CD14-positive monocyte (primary cell): ENCODE data around the gene TSPAN32. TPM values are rescaled to one million over a fixed set of nuclear protein-coding genes. Genes with fewer than 3 reads are reported as not detected.
A peak's percentile ranks its signal among the peaks of the same experiment; 100 is the strongest.

Experiments used
- DNase-seq, 3 donors: peaks; one replicate each; pipeline ENCODE4 v3.0.0-alpha.2; 2011 to 2022
- H2AFZ ChIP-seq: 2 replicates; pipeline ENCODE4 v1.6.0; 2012; ENCODE audit warnings: mild to moderate bottlenecking, low read depth, low read length, inconsistent platforms; ENCODE audit not compliant: insufficient read depth, poor library complexity, severe bottlenecking
- H3K27ac ChIP-seq, 2 donors: 1 replicate in 1 of 2; 2 replicates in 1 of 2; pipeline ENCODE4 v1.5.1; 2012 to 2013; ENCODE audit warnings: low read length in 2 of 2, control low read depth in 1 of 2, inconsistent platforms in 1 of 2, low read depth in 1 of 2, mild to moderate bottlenecking in 1 of 2
- H3K27me3 ChIP-seq, 2 donors: one replicate each; pipeline versions ENCODE4 v1.6.0 to v1.6.1; 2011 to 2013; ENCODE audit warnings: low read length in 2 of 2; ENCODE audit not compliant: control insufficient read depth in 2 of 2, insufficient read depth in 2 of 2
- H3K36me3 ChIP-seq, 2 donors: replicated peaks in 1 of 2; 1 replicate in 1 of 2; 2 replicates in 1 of 2; pipeline versions ENCODE4 v1.5.1 to v1.6.1; 2012 to 2013; ENCODE audit warnings: low read length in 2 of 2, control low read depth in 1 of 2, inconsistent platforms in 1 of 2, mild to moderate bottlenecking in 1 of 2; ENCODE audit not compliant: insufficient read depth in 2 of 2, control insufficient read depth in 1 of 2
- H3K4me1 ChIP-seq, 2 donors: 1 replicate in 1 of 2; 2 replicates in 1 of 2; pipeline versions ENCODE4 v1.5.1 to v1.6.1; 2012 to 2013; ENCODE audit warnings: low read length in 2 of 2, control low read depth in 1 of 2, inconsistent platforms in 1 of 2, mild to moderate bottlenecking in 1 of 2, moderate library complexity in 1 of 2; ENCODE audit not compliant: insufficient read depth in 2 of 2, control insufficient read depth in 1 of 2
- H3K4me2 ChIP-seq: replicated peaks from 2 replicates; pipeline ENCODE3; 2012; ENCODE audit warnings: low read length, moderate library complexity, mild to moderate bottlenecking; ENCODE audit not compliant: poor library complexity, severe bottlenecking; ENCODE audit errors: extremely low read depth
- H3K4me3 ChIP-seq, 3 experiments: fragments of 200-600 bp in 1 of 3; sonication (generic) in 1 of 3; replicated peaks in 1 of 3; 1 replicate in 2 of 3; 2 replicates in 1 of 3; pipeline ENCODE4 v1.5.1; 2011 to 2013; ENCODE audit warnings: low read length in 3 of 3, mild to moderate bottlenecking in 3 of 3, control low read depth in 2 of 3, low read depth in 2 of 3, inconsistent platforms in 1 of 3, moderate library complexity in 1 of 3
- H3K79me2 ChIP-seq: 2 replicates; pipeline ENCODE4 v1.6.0; 2012; ENCODE audit warnings: mild to moderate bottlenecking, control low read depth, inconsistent platforms, low read length, moderate library complexity; ENCODE audit not compliant: insufficient read depth
- H3K9ac ChIP-seq: 2 replicates; pipeline ENCODE4 v1.6.0; 2017; ENCODE audit warnings: low read length, mild to moderate bottlenecking; ENCODE audit not compliant: insufficient read depth, poor library complexity, severe bottlenecking
- H3K9me3 ChIP-seq, 2 donors: replicated peaks in 1 of 2; 1 replicate in 1 of 2; 2 replicates in 1 of 2; pipeline versions ENCODE4 v1.5.1 to v1.6.1; 2012 to 2013; ENCODE audit warnings: low read length in 2 of 2, control low read depth in 1 of 2; ENCODE audit not compliant: control insufficient read depth in 1 of 2, insufficient read depth in 1 of 2
- H4K20me1 ChIP-seq: 2 replicates; pipeline ENCODE4 v1.6.0; 2012; ENCODE audit warnings: mild to moderate bottlenecking, low read length, control low read depth, moderate library complexity; ENCODE audit not compliant: insufficient read depth
- H3K27ac Mint-ChIP-seq, 7 donors: one replicate each; pipeline ENCODE4 v1.8.0; 2020; ENCODE audit warnings: mild to moderate bottlenecking in 7 of 7, mixed read lengths in 7 of 7, moderate library complexity in 6 of 7, inconsistent platforms in 2 of 7
- H3K27me3 Mint-ChIP-seq, 3 donors: one replicate each; pipeline ENCODE4 v1.8.0; 2021 to 2022; ENCODE audit warnings: low read depth in 3 of 3, mild to moderate bottlenecking in 3 of 3, mixed read lengths in 3 of 3, moderate library complexity in 3 of 3, inconsistent platforms in 1 of 3
- H3K36me3 Mint-ChIP-seq, 2 donors: one replicate each; pipeline ENCODE4 v1.8.0; 2020; ENCODE audit warnings: mixed read lengths in 2 of 2, inconsistent platforms in 1 of 2, mild to moderate bottlenecking in 1 of 2
- H3K4me1 Mint-ChIP-seq: one replicate; pipeline ENCODE4 v1.8.0; 2020; ENCODE audit warnings: mild to moderate bottlenecking, mixed read lengths
- H3K4me3 Mint-ChIP-seq, 2 donors: one replicate each; pipeline ENCODE4 v1.8.0; 2020; ENCODE audit warnings: mild to moderate bottlenecking in 2 of 2, mixed read lengths in 2 of 2, moderate library complexity in 1 of 2
- H3K9me3 Mint-ChIP-seq, 7 donors: one replicate each; pipeline ENCODE4 v1.8.0; 2020 to 2022; ENCODE audit warnings: mixed read lengths in 7 of 7, mild to moderate bottlenecking in 6 of 7, moderate library complexity in 6 of 7, inconsistent platforms in 2 of 7
- WGBS: methylation state at CpG from one replicate; pipeline ENCODE4 v1.1.5; 2013; ENCODE audit warnings: missing lambda C conversion rate; ENCODE audit not compliant: insufficient coverage; 5-methylcytosine and 5-hydroxymethylcytosine counted together
- intact Hi-C, 2 donors: fragments of 100-400 bp; cut with micrococcal nuclease; formaldehyde crosslinking; loops; one replicate each; pipeline versions ENCODE4 v1.15.0 to v1.15.1; 2023
- polyA plus RNA-seq, 3 donors: library from polyadenylated mRNA; depleted of rRNA in 1 of 3; unstranded in 2 of 3; stranded (reverse) in 1 of 3; fragments of 300-500 nt in 2 of 3; fragments of >200 nt in 1 of 3; fragmentation: Illumina TruSeq in 2 of 3; gene quantifications; 1 replicate in 2 of 3; 2 replicates in 1 of 3; pipeline ENCODE4 v1.2.3, GENCODE V29; 2012 to 2021
- small RNA-seq: library from RNA; depleted of rRNA; stranded (forward); fragments of <200 nt; gene quantifications from one replicate; pipeline ENCODE3, GENCODE V24; 2012; ENCODE audit warnings: low read depth; ENCODE audit not compliant: insufficient read length
- TF ChIP-seq, protein P1 (sequence below): fragments of 200-600 bp; IDR thresholded peaks from one replicate; pipeline ENCODE4 v1.8.0; 2022; ENCODE audit warnings: antibody characterized with exemption, mild to moderate bottlenecking

The TSPAN32 gene
- polyA plus RNA-seq, 3 donors = 34.8 to 136 (median 82.5) TPM

DNA sequence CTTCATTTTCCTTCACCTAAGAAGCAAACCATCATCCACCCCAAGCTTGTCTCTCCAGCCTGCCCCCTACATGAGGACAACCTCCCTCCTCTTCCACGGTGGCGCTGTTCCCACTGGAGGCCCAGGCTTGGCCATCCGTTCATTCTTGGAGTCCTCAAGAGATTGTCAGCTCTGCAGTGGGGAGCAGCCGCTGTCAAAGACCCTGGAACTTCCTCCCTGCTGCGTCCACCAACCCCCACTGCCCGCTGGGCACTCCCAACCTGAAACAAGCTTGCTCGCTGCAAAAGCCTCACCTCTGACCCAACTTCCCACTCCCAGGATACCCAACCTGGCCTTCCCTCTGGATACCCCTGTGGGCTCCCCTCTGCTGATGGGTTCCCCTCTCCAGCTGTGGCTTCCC lies 64.9 kb downstream of the TSPAN32 start:
- Histone ChIP-seq H3K4me1 (no peaks in the 10 kb centered on the region), H3K36me3 (no peaks in the 10 kb centered on the region), H2AFZ (no peak overlapping the region), H3K27me3 (peaks cover 0 to 2% of the 10 kb centered on the region in 2 donors), H3K4me2 (no peak overlapping the region), H3K27ac (no peak overlapping the region), H3K9me3 (no peaks in the 10 kb centered on the region), H3K4me3 (no peak overlapping the region), H3K9ac (no peak overlapping the region), H4K20me1 (no peaks in the 10 kb centered on the region), H3K79me2 (no peaks in the 10 kb centered on the region)
- Mint-ChIP-seq H3K27me3 (peaks cover 16 to 33% (median 18%) of the 10 kb centered on the region in 3 donors), H3K4me3 (peak overlapping the region in 1 of 2 donors; percentile 43), H3K27ac (no peak overlapping the region), H3K9me3 (peaks cover 0 to 3% (median 0%) of the 10 kb centered on the region in 7 donors), H3K36me3 (no peaks in the 10 kb centered on the region), H3K4me1 (peaks cover 5% of the 10 kb centered on the region)
- TF ChIP-seq, protein P1, sequence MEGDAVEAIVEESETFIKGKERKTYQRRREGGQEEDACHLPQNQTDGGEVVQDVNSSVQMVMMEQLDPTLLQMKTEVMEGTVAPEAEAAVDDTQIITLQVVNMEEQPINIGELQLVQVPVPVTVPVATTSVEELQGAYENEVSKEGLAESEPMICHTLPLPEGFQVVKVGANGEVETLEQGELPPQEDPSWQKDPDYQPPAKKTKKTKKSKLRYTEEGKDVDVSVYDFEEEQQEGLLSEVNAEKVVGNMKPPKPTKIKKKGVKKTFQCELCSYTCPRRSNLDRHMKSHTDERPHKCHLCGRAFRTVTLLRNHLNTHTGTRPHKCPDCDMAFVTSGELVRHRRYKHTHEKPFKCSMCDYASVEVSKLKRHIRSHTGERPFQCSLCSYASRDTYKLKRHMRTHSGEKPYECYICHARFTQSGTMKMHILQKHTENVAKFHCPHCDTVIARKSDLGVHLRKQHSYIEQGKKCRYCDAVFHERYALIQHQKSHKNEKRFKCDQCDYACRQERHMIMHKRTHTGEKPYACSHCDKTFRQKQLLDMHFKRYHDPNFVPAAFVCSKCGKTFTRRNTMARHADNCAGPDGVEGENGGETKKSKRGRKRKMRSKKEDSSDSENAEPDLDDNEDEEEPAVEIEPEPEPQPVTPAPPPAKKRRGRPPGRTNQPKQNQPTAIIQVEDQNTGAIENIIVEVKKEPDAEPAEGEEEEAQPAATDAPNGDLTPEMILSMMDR = no peak
- intact Hi-C loops = no loop called here
- DNase-seq = no peak
- WGBS = 60% methylated on average over 7 of the region's 7 CpGs

DNA sequence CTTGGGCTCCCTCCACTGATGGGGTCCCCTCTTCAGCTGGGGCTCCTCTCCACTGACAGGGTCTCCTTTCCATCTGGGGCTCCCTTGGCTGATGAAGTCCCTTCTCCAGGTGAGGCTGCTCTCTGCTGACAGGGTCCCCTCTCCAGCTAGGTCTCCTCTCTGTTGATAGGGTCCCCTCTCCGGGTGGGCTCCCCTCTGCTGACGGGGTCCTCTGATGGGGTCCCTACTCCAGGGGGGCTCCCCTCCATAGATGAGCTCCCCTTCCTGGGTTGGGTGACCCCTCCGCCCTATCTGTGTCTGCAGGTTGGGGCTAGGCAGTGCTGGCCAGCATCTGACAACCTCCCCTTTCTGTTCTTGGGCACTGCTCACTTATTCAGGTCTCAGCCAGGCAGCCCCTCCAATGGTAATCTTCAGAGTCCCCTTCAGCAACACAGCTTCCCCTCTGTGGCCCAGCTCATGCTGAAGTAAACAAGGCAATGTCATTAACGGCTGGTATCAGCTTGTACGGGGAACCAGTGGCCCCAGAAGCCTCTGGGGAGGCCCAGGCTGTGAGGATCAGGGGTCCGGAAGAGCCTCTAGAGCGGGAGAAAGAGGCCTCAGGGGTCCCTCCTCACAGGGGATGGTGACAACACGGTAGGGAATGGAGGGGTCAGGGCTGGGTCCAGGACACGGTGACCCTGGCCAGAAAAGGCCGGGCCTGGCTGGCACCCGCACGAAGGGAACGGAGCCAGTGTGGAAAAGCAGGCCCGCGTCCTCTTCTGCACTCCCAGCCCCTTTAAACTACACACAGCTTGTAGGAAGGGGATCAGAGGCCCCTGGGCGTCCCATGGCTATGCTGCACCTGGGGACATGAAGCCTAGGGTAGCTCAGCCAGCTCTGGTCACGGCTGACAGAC lies 65.7 kb downstream of the TSPAN32 start:
- Histone ChIP-seq H3K36me3 (no peaks in the 10 kb centered on the region), H3K9ac (no peak overlapping the region), H3K4me3 (no peak overlapping the region), H3K4me1 (no peaks in the 10 kb centered on the region), H3K4me2 (no peak overlapping the region), H3K27ac (no peak overlapping the region), H2AFZ (no peak overlapping the region), H3K9me3 (no peaks in the 10 kb centered on the region), H3K27me3 (peaks cover 0 to 2% of the 10 kb centered on the region in 2 donors), H3K79me2 (no peaks in the 10 kb centered on the region), H4K20me1 (no peaks in the 10 kb centered on the region)
- H3K36me3 Mint-ChIP-seq = no peaks in the 10 kb centered on the region
- no peak overlapping the region for H3K27ac Mint-ChIP-seq
- H3K9me3 Mint-ChIP-seq = peaks cover 0 to 3% (median 0%) of the 10 kb centered on the region in 7 donors
- peaks cover 14 to 32% (median 15%) of the 10 kb centered on the region in 3 donors for H3K27me3 Mint-ChIP-seq
- no peak for DNase-seq
- peak overlapping the region in 1 of 2 donors; percentile 7 for H3K4me3 Mint-ChIP-seq
- intact Hi-C loops = no loop called here
- H3K4me1 Mint-ChIP-seq = peaks cover 5% of the 10 kb centered on the region
- WGBS = 75% methylated on average over 14 of the region's 17 CpGs
- TF ChIP-seq, protein P1 = no peak

Small RNAs within 50 kb of the gene (small RNA-seq; reads per million reads assigned to genes)
- not detected for gene RNU6-878P

Other genes starting within 250 kb of the TSPAN32 start
- gene IGF2, start 162.6 kb upstream of the TSPAN32 start, polyA plus RNA-seq = not detected
- gene INS, start 140.8 kb upstream of the TSPAN32 start, polyA plus RNA-seq = not detected
- not detected for gene TH, start 130.2 kb upstream of the TSPAN32 start, polyA plus RNA-seq
- gene ASCL2, start 31.4 kb upstream of the TSPAN32 start, polyA plus RNA-seq = 10 to 100 TPM in 1 of 3 donors, 1 to 10 TPM in 2; 5.7 to 11.4 (median 8.3) TPM
- gene C11orf21, start 95 bp upstream of the TSPAN32 start, polyA plus RNA-seq = 100 to 1,000 TPM in 1 of 3 donors, 10 to 100 TPM in 2; 10.8 to 135 (median 13.1) TPM
- gene CD81, start 75.3 kb downstream of the TSPAN32 start, polyA plus RNA-seq = 10 to 100 TPM in 2 of 3 donors, 1 to 10 TPM in 1; 3.2 to 74.9 (median 12.3) TPM
- 10 to 100 TPM; 28.1 to 74.6 (median 52.0) TPM for gene TSSC4, start 98.7 kb downstream of the TSPAN32 start, polyA plus RNA-seq
- under 1 TPM in 1 of 3 donors, not detected in 2; 0.03 TPM for gene TRPM5, start 142.5 kb downstream of the TSPAN32 start, polyA plus RNA-seq
- 10 to 100 TPM; 14.9 to 31.8 (median 21.6) TPM for gene KCNQ1, start 143.0 kb downstream of the TSPAN32 start, polyA plus RNA-seq